ENCODE measurements around the gene PI4KA.
"Not testable (repeated sequence)": the region's sequence is repeated elsewhere in the genome, so short reads cannot be mapped to it uniquely, and the experiment has no call there.

PI4KA gene

DNA sequence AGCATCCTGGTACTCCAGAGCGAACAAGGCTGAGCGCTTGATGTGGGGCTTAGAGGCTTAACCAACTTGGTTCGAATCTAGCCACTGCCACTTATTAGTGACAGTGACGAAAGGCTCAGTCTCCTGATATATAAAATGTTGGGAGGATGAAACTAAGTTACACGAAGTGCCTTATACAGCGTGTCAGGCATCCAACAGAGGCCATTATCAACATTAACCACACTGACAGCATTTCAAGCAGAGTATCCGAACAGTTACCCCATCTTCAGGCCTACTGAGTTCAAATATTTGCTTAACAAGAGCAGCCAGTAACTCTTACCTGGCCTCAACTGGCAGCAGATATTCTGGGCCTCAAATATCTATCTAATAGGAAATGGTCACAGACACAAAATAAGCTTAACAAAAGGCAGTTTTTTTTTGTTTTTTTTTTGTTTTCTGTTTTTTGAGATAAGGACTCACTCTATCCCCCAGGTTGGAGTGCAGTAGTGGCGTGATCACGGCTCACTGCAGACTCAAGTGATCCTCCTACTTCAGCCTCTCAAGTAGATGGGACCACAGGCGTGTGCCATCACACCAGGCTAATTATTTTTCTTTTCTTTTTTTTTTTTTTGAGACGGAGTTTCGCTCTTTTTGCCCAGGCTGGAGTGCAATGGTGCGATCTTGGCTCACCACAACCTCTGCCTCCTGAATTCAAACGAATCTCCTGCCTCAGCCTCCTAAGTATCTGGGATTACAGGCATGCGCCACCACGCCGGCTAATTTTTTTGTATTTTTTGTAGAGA, 81.8 kb downstream of the PI4KA start:
- DNase-seq (ENCODE audit: low read depth in 2 of 2) = no peak

GRCh38 chr22:20775342-20775895, 83.2 kb downstream of the PI4KA start:
- no peak for DNase-seq (ENCODE audit: low read depth in 2 of 2)

DNA sequence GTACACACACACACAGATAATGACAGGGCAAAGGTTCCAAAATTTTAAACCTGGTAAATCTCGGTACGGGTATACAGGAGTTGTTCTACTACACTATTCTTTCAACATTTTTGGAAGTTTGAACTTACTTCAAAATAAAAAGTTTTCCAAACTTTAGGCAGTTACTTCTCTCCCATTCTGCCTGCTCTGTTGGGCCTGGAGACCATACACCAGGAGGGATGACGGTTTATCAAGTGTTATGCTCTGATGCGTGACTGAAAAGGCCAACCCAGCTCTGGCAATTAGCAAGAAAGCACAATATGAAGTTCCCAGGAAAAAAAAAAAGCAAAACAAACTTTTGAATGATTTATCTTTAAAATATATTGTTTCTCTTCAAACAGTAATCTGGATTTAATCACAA, 83.7 kb downstream of the PI4KA start:
- DNase-seq (ENCODE audit: low read depth in 2 of 2) = no peak

- DNase-seq (ENCODE audit: low read depth in 2 of 2) = no peak
Measured at GRCh38 chr22:20773793-20774212, 84.8 kb downstream of the PI4KA start, which contains the start of gene SERPIND1. Gene SERPIND1, plus strand, starts transcription at chr22:20774113. Its CDS starts 5,200 bp downstream, at chr22:20779313.

GRCh38 chr22:20771918-20772625, 86.5 kb downstream of the PI4KA start:
- no peak for DNase-seq (ENCODE audit: low read depth in 2 of 2)

GRCh38 chr22:20769496-20769826, 89.2 kb downstream of the PI4KA start:
- DNase-seq (ENCODE audit: low read depth in 2 of 2) = not testable (repeated sequence)

DNA sequence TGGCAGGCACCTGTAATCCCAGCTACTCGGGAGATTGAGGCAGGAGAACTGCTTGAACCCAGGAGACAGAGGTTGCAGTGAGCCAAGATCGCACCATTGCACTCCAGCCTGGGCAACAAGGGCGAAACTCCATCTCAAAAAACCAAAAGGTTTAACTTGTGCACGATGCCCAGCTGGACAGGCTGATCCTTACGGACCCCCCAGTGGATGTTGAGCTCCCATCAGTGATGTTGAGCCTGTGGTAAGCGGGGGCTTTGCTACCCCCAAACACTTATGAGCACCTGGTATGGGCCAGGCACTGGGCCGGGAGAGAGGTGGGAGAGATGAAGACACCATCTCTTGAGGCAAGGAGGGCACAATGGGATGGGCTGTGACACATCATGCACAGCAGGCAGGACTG, 92.1 kb downstream of the PI4KA start:
- no peak for DNase-seq (ENCODE audit: low read depth in 2 of 2)

DNA sequence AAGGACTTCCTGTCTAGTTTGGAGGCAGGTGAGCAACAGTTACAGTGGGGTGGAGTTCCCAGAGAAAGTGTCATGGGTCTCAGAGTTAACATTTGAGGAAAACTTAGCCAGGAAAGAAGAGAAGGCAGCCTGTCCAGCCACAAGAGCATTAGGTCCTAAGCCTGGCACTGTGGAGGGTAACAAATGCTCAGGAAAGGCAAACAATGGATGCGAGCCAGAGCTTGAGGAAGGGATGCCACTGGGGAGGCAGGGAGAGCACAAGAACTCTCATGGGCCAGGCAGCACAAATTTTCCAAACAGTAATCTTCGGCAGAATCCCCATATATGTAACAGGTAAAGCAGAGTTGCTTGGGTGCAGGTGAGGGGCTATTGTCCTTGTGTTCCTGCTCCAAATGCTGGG, 92.7 kb downstream of the PI4KA start:
- DNase-seq (ENCODE audit: low read depth in 2 of 2) = no peak

DNA sequence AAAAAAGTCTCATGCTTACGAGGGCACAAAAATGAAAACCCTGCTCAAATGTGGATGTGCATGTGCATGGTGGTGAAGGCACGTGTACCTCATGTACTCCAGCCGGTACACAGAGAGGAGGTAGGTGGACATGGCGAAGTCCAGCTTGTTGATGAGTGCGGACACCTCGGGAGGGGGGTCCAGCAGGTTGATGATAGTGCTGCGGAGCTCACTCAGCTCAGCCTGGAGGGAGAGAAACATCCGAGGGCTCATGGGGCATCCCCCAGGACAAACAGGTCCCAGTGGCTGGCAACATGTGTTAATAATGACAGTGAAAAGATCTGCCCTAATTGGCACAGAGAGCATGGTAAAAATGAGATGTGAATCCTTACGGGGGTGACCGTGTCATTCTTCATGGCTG, 93.9 kb downstream of the PI4KA start:
- DNase-seq (ENCODE audit: low read depth in 2 of 2) = no peak

GRCh38 chr22:20764471-20764720, 94.2 kb downstream of the PI4KA start:
- DNase-seq (ENCODE audit: low read depth in 2 of 2) = no peak

DNA sequence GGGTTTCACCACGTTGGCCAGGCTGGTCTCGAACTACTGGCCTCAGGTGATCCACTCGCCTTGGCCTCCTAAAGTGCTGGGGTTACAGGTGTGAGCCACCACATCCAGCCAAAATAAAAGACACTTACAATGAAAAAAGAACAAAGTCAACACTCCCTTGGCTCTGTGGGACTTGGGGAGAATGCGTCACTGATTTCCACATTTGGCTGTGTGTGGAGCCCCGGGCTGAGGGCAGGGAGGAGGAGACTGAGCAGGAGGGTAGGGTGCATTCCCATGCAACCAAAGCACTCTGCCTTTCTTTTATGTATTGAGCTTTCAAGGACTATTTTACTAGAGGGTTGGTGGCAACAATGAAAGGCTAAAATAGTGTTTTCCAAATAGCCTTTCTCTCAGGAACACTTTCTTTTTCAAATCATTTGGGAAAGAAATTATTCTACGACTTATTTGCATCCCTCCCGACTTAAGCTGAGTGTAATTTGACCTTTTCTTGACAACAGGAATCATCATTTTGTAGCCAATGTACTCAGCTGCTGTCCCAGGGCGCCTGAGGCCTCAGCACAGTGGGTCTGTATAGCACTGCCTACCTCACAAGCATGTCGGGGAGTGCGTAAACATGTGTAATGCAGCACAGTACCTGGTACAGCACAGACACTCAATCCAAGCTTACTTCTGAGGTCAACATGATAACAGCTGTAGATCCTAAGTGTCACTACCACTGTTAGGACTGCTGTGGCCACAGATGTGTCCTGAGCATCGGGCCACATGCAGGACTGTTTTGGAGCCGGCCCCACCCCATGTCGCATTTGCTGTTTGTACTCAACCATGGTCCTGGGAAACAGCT, 94.8 kb downstream of the PI4KA start:
- DNase-seq (ENCODE audit: low read depth in 2 of 2) = no peak

DNA sequence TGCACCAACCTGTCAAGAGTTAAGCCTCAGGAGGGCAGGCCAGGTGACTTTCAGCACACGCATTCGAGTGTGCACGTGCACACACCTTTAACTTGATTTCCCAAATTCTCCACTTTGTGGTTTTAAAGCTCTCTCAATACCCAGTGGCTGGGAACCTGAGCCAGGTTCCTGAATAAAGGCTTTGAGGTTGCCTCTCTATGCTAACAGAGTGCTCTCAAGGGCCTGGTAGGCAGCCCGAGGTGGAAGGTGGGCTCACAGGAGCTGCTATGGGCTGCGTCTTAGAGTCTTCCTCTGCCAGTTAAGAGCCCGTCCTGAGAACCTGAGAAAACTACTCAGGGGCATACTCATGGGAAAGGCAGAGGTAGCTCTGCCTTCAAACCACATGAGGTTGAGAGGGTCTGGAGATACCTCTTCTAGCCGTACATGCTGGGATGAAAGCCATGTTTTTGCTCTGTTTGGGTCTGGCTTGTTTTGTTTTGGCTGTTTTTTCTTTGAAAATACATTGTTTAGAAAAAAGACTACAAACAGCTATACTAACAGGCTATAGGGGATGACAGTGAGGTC, 96.3 kb downstream of the PI4KA start:
- no peak for DNase-seq (ENCODE audit: low read depth in 2 of 2)

- DNase-seq (ENCODE audit: low read depth in 2 of 2) = no peak
Measured at GRCh38 chr22:20761536-20761935, 97.1 kb downstream of the PI4KA start.

- no peak for DNase-seq (ENCODE audit: low read depth in 2 of 2)
Measured at GRCh38 chr22:20760084-20760483, 98.5 kb downstream of the PI4KA start.

- no peak for DNase-seq (ENCODE audit: low read depth in 2 of 2)
Measured at GRCh38 chr22:20758688-20759087, 99.9 kb downstream of the PI4KA start.

DNA sequence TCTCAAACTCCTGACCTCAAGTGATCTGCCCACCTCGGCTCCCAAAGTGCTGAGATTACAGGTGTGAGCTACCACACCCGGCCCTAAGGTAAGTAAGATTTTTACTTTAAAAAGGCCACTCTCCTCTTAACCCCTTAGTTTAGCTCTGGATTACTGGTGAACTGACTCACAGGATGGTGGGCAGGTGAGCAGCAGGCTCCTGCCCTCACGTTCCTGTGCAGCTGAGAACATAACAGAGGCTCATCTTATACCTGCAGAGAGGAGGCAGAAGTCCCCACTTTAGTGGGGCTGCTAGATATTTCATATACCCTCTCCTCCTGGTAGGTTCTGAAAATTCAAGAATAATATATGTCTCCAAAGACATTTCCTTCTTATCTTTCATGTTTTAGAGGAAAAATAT, 101.8 kb downstream of the PI4KA start:
- DNase-seq (ENCODE audit: low read depth in 2 of 2) = no peak

DNA sequence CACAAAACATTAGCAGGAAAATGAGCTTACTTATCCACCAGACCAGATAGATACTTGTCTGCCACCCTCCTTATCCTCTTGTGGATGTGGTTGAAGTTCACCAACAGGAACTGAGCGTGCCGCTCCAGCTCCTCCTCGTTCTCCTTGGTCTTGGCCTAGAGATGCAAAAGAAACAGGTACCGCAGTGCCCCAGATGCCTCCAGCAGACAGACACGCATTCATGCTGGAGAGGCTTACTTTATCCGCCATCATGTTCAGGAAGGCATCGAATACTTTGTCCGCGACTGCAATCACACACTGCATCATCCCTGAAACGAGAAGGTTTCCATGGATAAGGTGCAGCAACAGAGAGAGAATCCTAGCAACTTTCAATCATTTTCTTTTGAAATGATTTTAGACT, 105.7 kb downstream of the PI4KA start:
- DNase-seq (ENCODE audit: low read depth in 2 of 2) = no peak

- DNase-seq (ENCODE audit: low read depth in 2 of 2) = no peak
Measured at GRCh38 chr22:20752104-20752741, 106.4 kb downstream of the PI4KA start.

DNA sequence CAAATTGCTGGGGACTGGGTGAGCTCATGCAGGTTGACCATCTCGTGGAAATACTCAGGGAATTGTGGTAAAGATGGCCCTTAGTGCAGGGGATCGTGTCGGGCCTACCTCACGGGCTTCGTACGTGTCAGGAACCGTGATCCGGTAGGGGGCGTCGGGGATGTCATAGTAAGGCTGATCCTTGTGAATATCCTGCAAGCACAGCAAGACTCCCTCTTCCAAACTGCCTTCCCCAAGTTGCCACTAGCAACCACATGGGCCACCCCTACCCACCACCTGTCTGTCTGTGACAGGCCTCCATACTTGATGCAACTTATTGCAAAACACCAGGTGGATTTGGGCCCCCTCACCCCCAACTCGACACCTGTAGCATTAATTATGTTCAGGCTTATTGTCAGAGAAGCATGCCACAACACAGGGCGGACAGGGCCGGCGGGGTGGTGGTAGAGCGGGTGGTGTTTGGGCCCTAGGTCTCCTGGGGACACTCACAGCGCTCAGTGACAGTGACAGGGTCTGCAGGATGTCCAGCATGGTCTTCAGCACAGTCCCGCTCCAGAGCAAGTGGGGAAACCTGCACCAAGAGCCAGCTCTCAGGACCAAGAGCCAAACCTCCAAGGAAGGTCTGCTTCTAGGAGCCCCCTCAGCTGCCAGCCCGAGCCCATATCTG, 107.3 kb downstream of the PI4KA start:
- DNase-seq (ENCODE audit: low read depth in 2 of 2) = no peak

DNA sequence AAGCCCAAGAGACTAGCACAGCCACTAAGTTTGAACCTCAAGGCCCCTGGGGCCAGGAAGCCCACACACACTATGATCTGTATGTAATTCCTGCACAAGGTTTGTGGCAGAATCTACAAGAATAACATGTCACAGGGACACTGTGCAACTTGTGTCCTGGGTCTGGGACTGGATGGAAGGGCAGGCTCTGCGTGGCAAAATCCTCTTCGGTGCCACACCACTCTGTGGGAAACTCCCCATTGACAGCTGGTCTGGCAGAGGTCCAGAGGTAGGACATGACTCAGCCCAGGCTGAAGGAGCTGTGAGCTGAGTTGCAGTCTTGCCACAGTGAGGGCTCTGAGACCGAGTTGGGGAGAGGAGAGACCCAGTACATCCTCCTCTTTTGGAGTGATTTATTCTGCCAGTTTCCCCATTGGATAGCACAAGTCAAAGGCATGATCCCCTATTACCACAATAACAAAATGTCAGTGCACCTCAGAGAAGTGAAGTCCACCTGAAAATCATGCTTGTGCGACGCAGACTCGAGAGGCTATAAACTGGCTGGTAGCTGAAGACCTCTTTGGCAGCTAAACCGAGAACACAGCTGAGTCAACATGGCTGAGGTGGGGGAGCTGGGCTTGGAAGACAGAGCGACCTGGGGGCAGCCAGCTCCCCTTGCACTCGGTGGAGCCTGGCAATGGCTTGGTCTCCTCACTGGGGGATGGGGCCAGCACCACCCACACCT, 108.0 kb downstream of the PI4KA start:
- peak in 1 of 2 donors; percentile 10 for DNase-seq (ENCODE audit: low read depth in 2 of 2)
